ENCODE data around the gene LRRC72.
"Not testable (repeated sequence)": the region's sequence is repeated elsewhere in the genome, so short reads cannot be mapped to it uniquely, and the experiment has no call there.

The LRRC72 gene

DNA sequence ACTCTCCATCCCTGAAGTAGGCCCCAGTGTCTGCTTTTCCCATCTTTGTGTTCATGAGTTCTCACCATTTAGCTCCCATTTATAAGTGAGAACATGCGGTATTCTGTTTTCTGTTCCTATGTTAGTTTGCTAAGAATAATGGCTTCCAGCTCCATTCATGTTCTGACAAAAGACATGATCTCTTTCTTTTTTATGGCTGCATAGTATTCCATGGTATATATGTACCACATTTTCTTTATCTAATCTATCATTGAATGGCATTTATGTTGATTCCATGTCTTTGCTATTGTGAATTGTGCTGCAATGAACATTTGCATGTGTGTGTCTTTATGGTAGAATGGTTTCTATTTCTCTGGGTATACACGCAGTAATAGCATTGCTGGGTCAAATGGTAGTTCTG lies 6.6 kb upstream of the LRRC72 start:
- not testable (repeated sequence) for H3K27ac ChIP-seq; DNase-seq (ENCODE audit: low read depth, low spot score)

GRCh38 chr7:16524332-16524731 lies 2.3 kb upstream of the LRRC72 start:
- DNase-seq (ENCODE audit: low read depth, low spot score), result no peak
- H3K27ac ChIP-seq, result no peak overlapping the region

- no peak overlapping the region for H3K27ac ChIP-seq
- no peak for DNase-seq (ENCODE audit: low read depth, low spot score)
Measured at GRCh38 chr7:16528520-16528919, 1.9 kb downstream of the LRRC72 start.

- DNase-seq (ENCODE audit: low read depth, low spot score), result no peak
Measured at GRCh38 chr7:16529697-16530096, 3.1 kb downstream of the LRRC72 start.

GRCh38 chr7:16531707-16532106 lies 5.1 kb downstream of the LRRC72 start:
- DNase-seq (ENCODE audit: low read depth, low spot score), result no peak
- H3K27ac ChIP-seq, result no peak overlapping the region

More at GRCh38 chr7:16529697-16530096, 3.1 kb downstream of the LRRC72 start:
- H3K27ac ChIP-seq, result no peak overlapping the region

DNA sequence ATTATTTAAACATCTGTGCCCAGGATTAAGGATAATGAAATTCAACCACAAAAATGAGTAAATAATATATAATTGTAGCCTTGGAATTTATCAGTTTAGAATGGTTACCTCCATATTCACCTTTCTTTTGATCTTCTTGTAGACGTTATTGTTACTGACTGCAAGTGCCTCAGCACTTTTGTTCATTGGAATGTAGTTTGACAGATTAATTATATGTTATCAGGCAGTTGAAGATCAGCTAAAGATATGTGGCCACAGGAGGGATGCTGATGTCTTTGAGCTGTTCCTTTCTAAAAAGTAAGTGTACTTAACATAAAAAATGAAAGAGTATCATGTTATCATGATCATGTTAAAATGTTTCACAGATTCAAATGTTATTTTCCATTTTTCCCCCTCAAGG lies 5.6 kb downstream of the LRRC72 start:
- H3K27ac ChIP-seq, result no peak overlapping the region
- no peak for DNase-seq (ENCODE audit: low read depth, low spot score)

DNA sequence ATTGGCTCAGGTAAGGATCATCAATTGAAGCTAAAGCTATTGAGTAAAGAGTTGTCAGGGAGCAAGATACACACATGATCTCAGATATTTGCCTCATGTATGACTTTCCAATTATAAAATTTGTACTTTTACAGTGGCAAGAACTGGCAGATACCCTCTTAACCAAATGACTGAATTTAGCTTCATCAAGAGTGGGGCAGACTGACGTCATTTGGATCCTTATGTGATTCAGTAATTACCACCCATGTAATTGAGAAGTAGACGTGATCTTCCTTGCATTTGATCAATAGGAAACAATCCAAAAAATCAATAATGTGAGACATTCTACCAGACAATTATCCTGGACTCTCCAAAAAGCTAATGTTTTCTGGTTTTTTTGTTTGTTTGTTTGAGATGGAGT lies 8.9 kb downstream of the LRRC72 start:
- H3K27ac ChIP-seq, result no peak overlapping the region
- DNase-seq (ENCODE audit: low read depth, low spot score), result no peak

DNA sequence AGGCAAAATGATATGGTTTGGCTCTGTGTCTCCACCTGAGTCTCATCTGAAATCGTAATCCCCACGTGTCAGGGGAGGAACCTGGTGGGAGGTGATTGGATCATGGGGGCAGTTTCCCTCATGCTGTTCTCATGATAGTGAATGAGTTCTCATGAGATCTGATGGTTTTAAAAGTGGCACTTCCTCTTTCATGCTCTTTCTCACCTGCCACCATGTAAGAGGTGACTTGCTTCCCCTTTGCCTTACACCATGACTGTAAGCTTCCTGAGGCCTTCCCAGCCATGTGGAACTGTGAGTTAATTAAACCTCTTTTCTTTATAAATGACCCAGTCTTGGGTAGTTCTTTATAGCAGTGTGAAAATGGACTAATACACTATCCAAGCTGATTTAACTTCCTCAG lies 13.9 kb downstream of the LRRC72 start:
- not testable (repeated sequence) for DNase-seq (ENCODE audit: low read depth, low spot score); H3K27ac ChIP-seq

DNA sequence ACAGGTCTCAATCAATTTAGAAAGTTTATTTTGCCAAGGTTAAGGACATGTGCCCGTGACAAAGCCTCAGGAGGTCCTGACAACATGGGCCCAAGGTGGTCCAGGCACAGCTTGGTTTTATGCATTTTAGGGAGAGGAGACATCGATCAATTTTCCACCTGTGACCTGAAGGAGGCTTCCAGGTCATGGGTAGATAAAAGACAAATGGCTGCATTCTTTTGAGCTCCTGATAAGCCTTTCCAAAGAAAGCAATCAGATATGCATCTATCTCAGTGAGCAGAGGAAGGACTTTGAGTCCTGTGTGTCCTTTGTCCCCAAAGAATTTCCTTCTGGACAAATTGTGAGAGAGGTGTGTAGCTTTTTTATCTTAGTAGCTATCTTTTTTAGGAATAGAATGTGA lies 15.8 kb downstream of the LRRC72 start:
- DNase-seq (ENCODE audit: low read depth, low spot score), result no peak
- no peak overlapping the region for H3K27ac ChIP-seq

GRCh38 chr7:16543456-16543855 lies 16.8 kb downstream of the LRRC72 start:
- no peak for DNase-seq (ENCODE audit: low read depth, low spot score)
- H3K27ac ChIP-seq, result no peak overlapping the region

DNA sequence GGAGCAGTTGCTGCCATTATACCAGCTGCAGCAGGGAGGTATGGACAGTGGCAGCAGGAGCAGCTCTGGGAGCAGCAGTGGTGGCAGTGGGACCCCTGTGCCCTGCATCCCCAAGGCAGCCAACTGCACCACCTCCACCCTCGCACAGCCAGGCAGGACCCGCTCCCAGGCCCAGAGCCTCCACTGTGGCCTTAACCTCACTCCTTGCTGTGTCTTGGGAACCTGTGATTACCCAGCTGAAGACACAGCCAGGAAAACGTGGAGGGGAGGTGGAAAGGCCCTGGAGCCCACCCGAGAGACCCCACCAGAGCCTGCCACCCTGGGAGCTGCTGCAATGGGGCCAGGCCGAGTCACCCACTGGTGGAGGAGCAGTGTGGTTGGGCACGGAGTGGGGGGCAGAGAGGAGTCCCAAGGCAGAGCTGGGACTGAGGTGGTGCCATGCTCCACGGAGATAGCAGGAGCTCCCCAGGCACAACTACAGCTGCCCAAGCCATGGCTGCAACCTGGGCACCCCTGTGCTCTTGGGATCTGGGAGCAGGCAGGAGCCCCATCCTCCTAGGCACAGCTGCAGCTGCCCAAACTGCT lies 20.4 kb downstream of the LRRC72 start:
- no peak overlapping the region for H3K27ac ChIP-seq
- no peak for DNase-seq (ENCODE audit: low read depth, low spot score)

DNA sequence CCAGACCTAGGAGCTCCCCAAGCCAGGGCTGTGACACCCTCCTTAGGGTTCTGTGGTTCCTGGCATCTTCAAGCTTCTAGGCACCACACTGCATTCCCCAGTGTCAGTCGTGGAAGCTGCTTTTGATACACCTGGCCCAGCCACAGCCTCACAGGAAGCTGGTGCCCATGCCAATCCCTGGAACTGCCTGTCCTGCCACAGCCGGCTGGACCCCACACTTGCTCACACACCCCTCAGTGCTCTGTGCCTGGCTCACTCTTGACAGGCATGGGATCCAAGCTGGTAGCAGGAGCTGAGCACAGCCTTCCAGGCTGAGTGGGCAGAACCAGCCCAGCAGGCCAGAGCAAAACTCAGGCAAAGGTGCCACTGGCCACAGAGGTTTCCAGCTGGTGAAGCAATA lies 21.8 kb downstream of the LRRC72 start:
- no peak overlapping the region for H3K27ac ChIP-seq
- no peak for DNase-seq (ENCODE audit: low read depth, low spot score)

DNA sequence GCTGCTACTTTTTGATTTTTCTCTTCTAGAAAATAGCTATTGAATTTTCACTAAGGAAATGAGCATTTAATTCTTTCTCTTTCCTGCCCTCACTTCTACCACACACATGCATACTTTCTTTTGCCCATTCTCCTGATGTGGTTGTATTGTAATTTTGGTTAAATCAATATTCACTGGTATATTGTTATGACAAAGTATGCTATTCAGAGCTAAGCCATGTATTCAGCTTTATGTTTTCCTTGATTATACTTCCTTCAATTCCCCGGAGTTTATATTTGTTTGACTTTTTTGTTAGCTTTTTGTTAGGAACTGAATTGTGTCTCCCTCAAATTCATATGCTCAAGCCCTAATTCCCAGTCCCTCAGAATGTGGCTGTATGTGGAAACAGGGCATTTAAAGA lies 24.0 kb downstream of the LRRC72 start:
- no peak for DNase-seq (ENCODE audit: low read depth, low spot score)

DNA sequence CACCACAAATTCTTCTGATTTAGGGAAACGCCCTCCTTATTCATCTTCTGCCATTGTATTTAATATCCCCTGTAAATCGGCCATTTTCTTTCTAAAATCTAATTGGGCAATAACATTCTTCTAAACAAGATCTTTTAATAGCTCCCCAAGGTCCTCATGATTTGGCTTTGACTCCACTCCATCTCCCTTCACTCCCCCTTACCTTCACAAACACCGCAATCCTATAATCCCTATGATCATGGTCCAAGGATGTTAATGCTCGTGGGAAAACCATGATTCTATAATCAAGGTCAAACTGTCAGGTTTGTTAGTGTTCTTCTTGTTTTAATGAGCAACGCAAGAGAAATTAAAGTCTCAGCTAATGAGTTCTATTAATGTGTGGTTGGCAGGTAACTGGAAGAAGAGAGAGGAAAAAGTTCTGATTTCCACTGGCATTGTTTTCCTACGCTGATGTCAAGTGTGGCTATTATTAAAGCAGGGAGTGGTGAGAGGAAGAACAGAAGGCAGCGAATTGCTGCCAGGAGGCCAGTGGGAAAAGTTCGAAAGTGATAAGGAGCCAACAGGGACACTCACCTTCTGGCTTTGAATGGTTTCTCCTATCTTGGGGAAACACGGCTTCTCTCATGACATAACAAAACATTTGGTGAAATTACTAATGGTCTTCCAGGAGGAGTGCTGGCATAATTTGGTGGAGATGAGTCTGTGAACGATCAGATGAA lies 28.1 kb downstream of the LRRC72 start:
- DNase-seq (ENCODE audit: low read depth, low spot score), result no peak
- H3K27ac ChIP-seq, result no peak overlapping the region

More for the DNA sequence above, 24.0 kb downstream of the LRRC72 start:
- H3K27ac ChIP-seq, result no peak overlapping the region

GRCh38 chr7:16556359-16556758 lies 29.7 kb downstream of the LRRC72 start:
- DNase-seq (ENCODE audit: low read depth, low spot score), result no peak
- H3K27ac ChIP-seq, result no peak overlapping the region

- H3K27ac ChIP-seq, result no peak overlapping the region
- no peak for DNase-seq (ENCODE audit: low read depth, low spot score)
Measured at GRCh38 chr7:16558761-16559302, 32.2 kb downstream of the LRRC72 start.

DNA sequence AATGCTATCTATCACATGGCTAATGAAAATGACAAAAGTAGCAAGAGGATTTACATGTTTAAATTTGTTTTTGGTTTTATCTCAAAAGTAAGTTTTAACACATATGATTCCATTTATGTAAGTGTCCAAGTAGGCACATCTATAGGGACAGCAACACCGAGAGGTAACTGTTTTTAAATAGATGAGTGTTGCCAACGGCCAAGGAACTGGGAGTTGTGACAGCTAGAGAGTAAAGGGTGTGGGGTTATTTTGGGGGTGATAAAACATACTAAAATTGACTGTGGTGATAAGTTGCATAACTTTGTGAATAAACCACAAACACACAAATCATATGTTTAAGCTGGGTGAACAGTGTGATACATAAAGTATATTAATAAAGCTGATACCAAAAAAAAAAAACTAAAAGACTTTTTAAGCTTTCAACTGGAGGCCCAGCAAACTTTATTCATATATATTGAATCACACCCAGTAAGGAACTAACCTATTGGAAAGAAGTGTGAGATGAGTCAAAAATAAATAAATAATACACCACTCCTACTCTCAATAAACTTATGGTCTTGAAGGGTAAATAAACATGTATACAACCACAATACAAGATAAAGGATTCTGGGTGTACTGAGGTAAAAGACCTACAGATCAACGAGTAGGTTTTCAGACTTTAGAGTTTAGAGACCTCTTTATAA lies 33.0 kb downstream of the LRRC72 start:
- DNase-seq (ENCODE audit: low read depth, low spot score), result no peak
- no peak overlapping the region for H3K27ac ChIP-seq

- H3K27ac ChIP-seq, result no peak overlapping the region
- no peak for DNase-seq (ENCODE audit: low read depth, low spot score)
Measured at GRCh38 chr7:16561943-16562342, 35.3 kb downstream of the LRRC72 start.

- H3K27ac ChIP-seq, result no peak overlapping the region
- DNase-seq (ENCODE audit: low read depth, low spot score), result no peak
Measured at GRCh38 chr7:16562456-16563220, 36.0 kb downstream of the LRRC72 start.

DNA sequence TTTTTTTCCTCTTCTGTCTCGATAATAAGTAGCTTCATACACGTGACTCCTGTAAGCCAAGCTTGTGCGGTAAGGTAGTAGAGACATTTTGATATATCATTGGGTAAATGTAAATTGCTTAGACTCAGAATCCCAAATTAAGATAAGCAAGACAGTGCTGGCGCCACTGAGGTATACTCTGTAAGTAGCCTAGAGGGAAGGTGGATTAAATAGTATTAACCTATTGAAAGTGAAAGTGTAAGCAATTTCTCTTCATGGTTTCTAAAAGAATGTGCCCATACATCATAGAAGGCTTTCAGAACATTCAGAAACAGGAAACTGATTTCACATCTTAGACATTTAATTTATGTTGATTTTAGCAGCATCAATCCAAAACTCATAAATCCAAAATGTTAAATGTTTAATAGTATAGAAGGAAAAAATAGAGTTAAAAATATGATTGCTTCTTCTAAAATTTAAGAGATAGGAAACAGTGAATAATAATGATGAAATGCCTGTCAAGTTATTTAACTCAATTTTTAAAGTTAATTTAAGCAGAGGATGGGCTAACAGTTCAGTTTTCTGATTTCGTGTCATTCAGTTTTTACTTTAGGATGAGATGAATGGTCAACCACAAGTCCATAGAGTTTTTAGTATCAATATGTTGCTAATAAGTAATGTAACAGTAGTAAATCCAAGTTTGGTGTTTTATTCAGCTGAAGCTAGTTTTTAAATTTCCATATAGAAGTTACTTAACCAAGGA lies 36.8 kb downstream of the LRRC72 start:
- no peak overlapping the region for H3K27ac ChIP-seq
- DNase-seq (ENCODE audit: low read depth, low spot score), result no peak
